ENCODE results near the gene CARD9. TPM values are rescaled to one million over a fixed set of nuclear protein-coding genes. Genes with fewer than 3 reads are reported as not detected.
A peak's percentile ranks its signal among the peaks of the same experiment; 100 is the strongest.

Gene CARD9
- total RNA-seq, 1 experiment from 2014 or later = 1.7 TPM

DNA sequence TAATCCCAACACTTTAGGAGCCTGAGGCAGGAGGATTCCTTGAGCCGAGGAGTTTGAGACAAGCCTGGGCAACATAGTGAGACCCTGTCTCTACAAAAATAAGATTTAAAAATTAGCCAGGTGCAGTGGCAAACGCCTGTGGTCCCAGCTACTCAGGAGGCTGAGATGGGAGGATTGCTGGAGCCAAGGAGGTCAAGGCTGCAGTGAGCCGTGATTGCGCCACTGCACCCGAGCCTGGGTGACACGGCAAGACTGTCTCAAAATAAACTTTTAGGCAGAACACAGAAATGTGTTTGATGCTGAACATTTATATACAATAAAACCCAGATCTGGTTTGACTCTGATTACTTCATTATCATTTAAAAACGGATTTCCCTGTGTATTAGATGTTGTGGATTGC lies 32.0 kb upstream of the CARD9 start:
- peaks cover 6% of the 10 kb centered on the region; the same call in 1 of the 2 replicates for H3K4me1 ChIP-seq (ENCODE audit: control insufficient read depth, insufficient read depth, low read length)
- no peak overlapping the region for H3K27ac ChIP-seq (ENCODE audit: low read length)
- H3K27me3 ChIP-seq (ENCODE audit: control insufficient read depth, insufficient read depth, low read length) = no peaks in the 10 kb centered on the region
- ChIA-PET CTCF (no interaction called here), POLR2A (no interaction called here)
- H3K9me3 ChIP-seq (ENCODE audit: control insufficient read depth, insufficient read depth, low read depth, low read length) = no peaks in the 10 kb centered on the region
- in situ Hi-C loops (cut with HindIII; ENCODE audit: low pct_unique_long_range_greater_than_20kb, low sequenced_read_pairs) (no loop called here), intact Hi-C loops (cut with micrococcal nuclease; ENCODE audit: unreplicated experiment) (no loop called here)
- H3K36me3 ChIP-seq (ENCODE audit: control insufficient read depth, insufficient read depth, low read length) = peaks cover 2% of the 10 kb centered on the region
- DNase-seq (ENCODE audit: low read depth, low spot score) (no peak), ATAC-seq (no peak)
- TF ChIP-seq POLR2AphosphoS5 (IDR thresholded peaks at IDR 0.05; ENCODE audit: low read depth, low read length) = no peak
- TF ChIP-seq, protein P1, sequence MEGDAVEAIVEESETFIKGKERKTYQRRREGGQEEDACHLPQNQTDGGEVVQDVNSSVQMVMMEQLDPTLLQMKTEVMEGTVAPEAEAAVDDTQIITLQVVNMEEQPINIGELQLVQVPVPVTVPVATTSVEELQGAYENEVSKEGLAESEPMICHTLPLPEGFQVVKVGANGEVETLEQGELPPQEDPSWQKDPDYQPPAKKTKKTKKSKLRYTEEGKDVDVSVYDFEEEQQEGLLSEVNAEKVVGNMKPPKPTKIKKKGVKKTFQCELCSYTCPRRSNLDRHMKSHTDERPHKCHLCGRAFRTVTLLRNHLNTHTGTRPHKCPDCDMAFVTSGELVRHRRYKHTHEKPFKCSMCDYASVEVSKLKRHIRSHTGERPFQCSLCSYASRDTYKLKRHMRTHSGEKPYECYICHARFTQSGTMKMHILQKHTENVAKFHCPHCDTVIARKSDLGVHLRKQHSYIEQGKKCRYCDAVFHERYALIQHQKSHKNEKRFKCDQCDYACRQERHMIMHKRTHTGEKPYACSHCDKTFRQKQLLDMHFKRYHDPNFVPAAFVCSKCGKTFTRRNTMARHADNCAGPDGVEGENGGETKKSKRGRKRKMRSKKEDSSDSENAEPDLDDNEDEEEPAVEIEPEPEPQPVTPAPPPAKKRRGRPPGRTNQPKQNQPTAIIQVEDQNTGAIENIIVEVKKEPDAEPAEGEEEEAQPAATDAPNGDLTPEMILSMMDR (IDR thresholded peaks at IDR 0.05) = no peak
- TF ChIP-seq, protein P2, sequence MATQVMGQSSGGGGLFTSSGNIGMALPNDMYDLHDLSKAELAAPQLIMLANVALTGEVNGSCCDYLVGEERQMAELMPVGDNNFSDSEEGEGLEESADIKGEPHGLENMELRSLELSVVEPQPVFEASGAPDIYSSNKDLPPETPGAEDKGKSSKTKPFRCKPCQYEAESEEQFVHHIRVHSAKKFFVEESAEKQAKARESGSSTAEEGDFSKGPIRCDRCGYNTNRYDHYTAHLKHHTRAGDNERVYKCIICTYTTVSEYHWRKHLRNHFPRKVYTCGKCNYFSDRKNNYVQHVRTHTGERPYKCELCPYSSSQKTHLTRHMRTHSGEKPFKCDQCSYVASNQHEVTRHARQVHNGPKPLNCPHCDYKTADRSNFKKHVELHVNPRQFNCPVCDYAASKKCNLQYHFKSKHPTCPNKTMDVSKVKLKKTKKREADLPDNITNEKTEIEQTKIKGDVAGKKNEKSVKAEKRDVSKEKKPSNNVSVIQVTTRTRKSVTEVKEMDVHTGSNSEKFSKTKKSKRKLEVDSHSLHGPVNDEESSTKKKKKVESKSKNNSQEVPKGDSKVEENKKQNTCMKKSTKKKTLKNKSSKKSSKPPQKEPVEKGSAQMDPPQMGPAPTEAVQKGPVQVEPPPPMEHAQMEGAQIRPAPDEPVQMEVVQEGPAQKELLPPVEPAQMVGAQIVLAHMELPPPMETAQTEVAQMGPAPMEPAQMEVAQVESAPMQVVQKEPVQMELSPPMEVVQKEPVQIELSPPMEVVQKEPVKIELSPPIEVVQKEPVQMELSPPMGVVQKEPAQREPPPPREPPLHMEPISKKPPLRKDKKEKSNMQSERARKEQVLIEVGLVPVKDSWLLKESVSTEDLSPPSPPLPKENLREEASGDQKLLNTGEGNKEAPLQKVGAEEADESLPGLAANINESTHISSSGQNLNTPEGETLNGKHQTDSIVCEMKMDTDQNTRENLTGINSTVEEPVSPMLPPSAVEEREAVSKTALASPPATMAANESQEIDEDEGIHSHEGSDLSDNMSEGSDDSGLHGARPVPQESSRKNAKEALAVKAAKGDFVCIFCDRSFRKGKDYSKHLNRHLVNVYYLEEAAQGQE (IDR thresholded peaks at IDR 0.05; ENCODE audit: insufficient read depth in 1 of 2, low read depth in 2 of 2, low read length in 1 of 2) = no peak
- no peak for TF ChIP-seq SIN3A (IDR thresholded peaks at IDR 0.05; ENCODE audit: borderline replicate concordance, insufficient read depth, low read depth, low read length)
- no peak for TF ChIP-seq TCF7L2 (IDR thresholded peaks at IDR 0.05; ENCODE audit: low read depth, low read length)
- no TSS peak for BruUV-seq (replicated peaks)
- no peak overlapping the region for H3K4me3 ChIP-seq (ENCODE audit: low read depth in 2 of 2, low read length in 2 of 2)

DNA sequence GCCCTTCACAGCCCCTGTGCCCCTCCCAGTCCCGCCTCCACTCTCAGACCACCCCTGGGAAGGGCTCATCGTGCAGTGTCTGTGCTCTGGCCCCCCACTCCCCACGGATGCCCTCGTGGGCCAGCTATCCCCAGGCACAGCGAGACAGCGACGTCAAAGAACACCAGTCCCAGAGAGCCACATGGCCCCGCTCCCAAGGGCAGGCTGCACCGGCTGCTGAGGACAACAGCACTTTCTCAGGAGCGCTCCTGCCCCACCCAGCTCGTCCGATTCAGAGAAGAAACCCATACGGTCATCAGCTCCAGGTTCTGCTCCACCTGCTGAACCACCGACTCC lies 31.3 kb upstream of the CARD9 start:
- intact Hi-C loops (cut with micrococcal nuclease; ENCODE audit: unreplicated experiment) = no loop called here
- TF ChIP-seq TCF7L2 (IDR thresholded peaks at IDR 0.05; ENCODE audit: low read depth, low read length) = no peak
- TF ChIP-seq SIN3A (IDR thresholded peaks at IDR 0.05; ENCODE audit: borderline replicate concordance, insufficient read depth, low read depth, low read length) = no peak
- TF ChIP-seq POLR2AphosphoS5 (IDR thresholded peaks at IDR 0.05; ENCODE audit: low read depth, low read length) = no peak
- TF ChIP-seq, protein P1 (IDR thresholded peaks at IDR 0.05) = no peak
- TF ChIP-seq, protein P2 (IDR thresholded peaks at IDR 0.05; ENCODE audit: insufficient read depth in 1 of 2, low read depth in 2 of 2, low read length in 1 of 2) = no peak
- in situ Hi-C loops (cut with HindIII; ENCODE audit: low pct_unique_long_range_greater_than_20kb, low sequenced_read_pairs) = no loop called here
- Histone ChIP-seq H3K4me3 (ENCODE audit: low read depth in 2 of 2, low read length in 2 of 2) (no peak overlapping the region), H3K27me3 (ENCODE audit: control insufficient read depth, insufficient read depth, low read length) (no peaks in the 10 kb centered on the region), H3K9me3 (ENCODE audit: control insufficient read depth, insufficient read depth, low read depth, low read length) (no peaks in the 10 kb centered on the region), H3K27ac (ENCODE audit: low read length) (no peak overlapping the region), H3K4me1 (ENCODE audit: control insufficient read depth, insufficient read depth, low read length) (peaks cover 7% of the 10 kb centered on the region; the same call in 1 of the 2 replicates), H3K36me3 (ENCODE audit: control insufficient read depth, insufficient read depth, low read length) (peaks cover 2% of the 10 kb centered on the region)
- CTCF ChIA-PET = no interaction called here
- ATAC-seq (no peak), DNase-seq (ENCODE audit: low read depth, low spot score) (no peak)
- BruUV-seq (replicated peaks) = TSS peak; percentile 11
- POLR2A ChIA-PET = no interaction called here
